Measurements from ENCODE around the gene RPL18. TPM values are rescaled to one million over a fixed set of nuclear protein-coding genes. Genes with fewer than 3 reads are reported as not detected.

RPL18 gene
- total RNA-seq, 1 donor from 2014 or later, result 1,586 TPM

- no peak for TF ChIP-seq CTCF (IDR thresholded peaks at IDR 0.05; ENCODE audit: unreplicated experiment)
- peak overlapping the region; percentile 99 for H3K27ac Mint-ChIP-seq
- peaks cover 5% of the 10 kb centered on the region for H3K36me3 Mint-ChIP-seq
- H3K4me1 Mint-ChIP-seq, result peaks cover 43% of the 10 kb centered on the region
- H3K9me3 Mint-ChIP-seq, result no peaks in the 10 kb centered on the region
- H3K27me3 Mint-ChIP-seq (ENCODE audit: low read depth), result no peaks in the 10 kb centered on the region
- peak overlapping the region; percentile 99 for H3K4me3 Mint-ChIP-seq
- DNase-seq (ENCODE audit: low spot score in 2 of 2, unreplicated experiment in 2 of 2), result peak in 1 of 2 experiments; percentile 47
Measured at GRCh38 chr19:48618278-48618915, 581 bp downstream of the RPL18 start.

GRCh38 chr19:48617146-48617937 is 1.6 kb downstream of the RPL18 start:
- H3K27me3 Mint-ChIP-seq (ENCODE audit: low read depth), result no peaks in the 10 kb centered on the region
- peak overlapping the region; percentile 99 for H3K27ac Mint-ChIP-seq
- peaks cover 39% of the 10 kb centered on the region for H3K4me1 Mint-ChIP-seq
- peak overlapping the region; percentile 99 for H3K4me3 Mint-ChIP-seq
- H3K36me3 Mint-ChIP-seq, result peaks cover 5% of the 10 kb centered on the region
- TF ChIP-seq CTCF (IDR thresholded peaks at IDR 0.05; ENCODE audit: unreplicated experiment), result no peak
- no peak for DNase-seq (ENCODE audit: low spot score in 2 of 2, unreplicated experiment in 2 of 2)
- no peaks in the 10 kb centered on the region for H3K9me3 Mint-ChIP-seq

DNA sequence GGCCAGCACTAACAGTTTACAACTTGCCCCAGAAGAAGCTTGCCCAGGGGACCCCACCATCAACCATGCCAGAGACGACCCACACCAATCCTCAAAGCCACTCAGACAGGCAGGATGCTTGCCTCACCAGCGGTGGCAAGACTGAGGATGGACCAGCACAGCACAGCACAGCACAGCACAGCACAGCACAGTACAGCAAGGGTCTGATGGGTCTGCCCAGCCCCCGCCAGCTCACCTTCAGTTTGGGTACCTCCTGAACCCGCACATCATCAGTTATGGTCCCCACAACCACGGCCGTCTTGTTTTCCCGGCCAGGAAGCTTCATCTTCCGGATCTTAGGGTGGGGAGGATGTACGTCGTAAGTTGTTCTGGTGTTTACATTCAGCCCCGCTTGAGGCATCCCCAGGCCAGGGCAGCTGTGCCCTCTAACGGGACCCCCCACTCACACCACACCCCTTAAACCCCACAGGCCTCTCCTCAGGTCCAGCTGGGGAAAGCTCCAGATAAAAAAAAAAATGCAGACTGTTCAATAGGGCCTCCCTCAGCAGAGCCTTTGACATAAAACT is 2.4 kb downstream of the RPL18 start:
- Mint-ChIP-seq H3K9me3 (no peaks in the 10 kb centered on the region), H3K27ac (peak overlapping the region; percentile 99), H3K4me3 (peak overlapping the region; percentile 99), H3K36me3 (peaks cover 5% of the 10 kb centered on the region), H3K4me1 (peaks cover 34% of the 10 kb centered on the region), H3K27me3 (ENCODE audit: low read depth) (no peaks in the 10 kb centered on the region)
- no peak for DNase-seq (ENCODE audit: low spot score in 2 of 2, unreplicated experiment in 2 of 2)
- no peak for TF ChIP-seq CTCF (IDR thresholded peaks at IDR 0.05; ENCODE audit: unreplicated experiment)

DNA sequence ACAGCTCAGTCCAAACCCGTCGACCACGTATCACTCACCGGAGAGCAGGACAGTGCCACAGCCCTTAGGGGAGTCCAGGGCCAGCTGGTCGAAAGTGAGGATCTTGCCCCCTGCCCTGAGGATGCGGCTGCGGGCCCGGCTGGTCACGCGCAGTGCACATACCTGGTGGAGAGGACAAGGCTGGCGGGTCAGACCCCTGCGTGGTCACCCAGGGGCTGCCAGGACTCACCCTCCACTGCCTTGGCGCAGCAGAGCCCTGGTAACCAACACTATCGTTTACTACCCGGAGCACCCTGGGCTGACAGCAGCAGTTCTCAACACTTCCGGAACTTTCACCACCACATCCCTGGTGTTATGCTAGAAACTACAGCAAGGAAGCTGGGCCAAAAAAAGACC is 2.9 kb downstream of the RPL18 start:
- Mint-ChIP-seq H3K4me3 (peak overlapping the region; percentile 46), H3K27ac (peak overlapping the region; percentile 59), H3K27me3 (ENCODE audit: low read depth) (no peaks in the 10 kb centered on the region), H3K36me3 (peaks cover 5% of the 10 kb centered on the region), H3K4me1 (peaks cover 34% of the 10 kb centered on the region), H3K9me3 (no peaks in the 10 kb centered on the region)
- no peak for TF ChIP-seq CTCF (IDR thresholded peaks at IDR 0.05; ENCODE audit: unreplicated experiment)
- DNase-seq (ENCODE audit: low spot score in 2 of 2, unreplicated experiment in 2 of 2), result no peak

- no peaks in the 10 kb centered on the region for H3K27me3 Mint-ChIP-seq (ENCODE audit: low read depth)
- peaks cover 5% of the 10 kb centered on the region for H3K36me3 Mint-ChIP-seq
Measured at GRCh38 chr19:48615231-48616040, 3.5 kb downstream of the RPL18 start.

More at GRCh38 chr19:48615231-48616040, 3.5 kb downstream of the RPL18 start:
- H3K27ac Mint-ChIP-seq, result peak overlapping the region; percentile 25
- no peak for DNase-seq (ENCODE audit: low spot score in 2 of 2, unreplicated experiment in 2 of 2)
- H3K9me3 Mint-ChIP-seq, result no peaks in the 10 kb centered on the region
- H3K4me1 Mint-ChIP-seq, result peaks cover 34% of the 10 kb centered on the region
- no peak for TF ChIP-seq CTCF (IDR thresholded peaks at IDR 0.05; ENCODE audit: unreplicated experiment)
- H3K4me3 Mint-ChIP-seq, result peak overlapping the region; percentile 13
